ENCODE results near the gene FBLN1.
"Not testable (repeated sequence)": the region's sequence is repeated elsewhere in the genome, so short reads cannot be mapped to it uniquely, and the experiment has no call there.

FBLN1 gene

GRCh38 chr22:45585946-45586540, 83.4 kb downstream of the FBLN1 start:
- DNase-seq (ENCODE audit: low read depth) = no peak

GRCh38 chr22:45586651-45587405, 84.1 kb downstream of the FBLN1 start:
- DNase-seq (ENCODE audit: low read depth) = no peak

DNA sequence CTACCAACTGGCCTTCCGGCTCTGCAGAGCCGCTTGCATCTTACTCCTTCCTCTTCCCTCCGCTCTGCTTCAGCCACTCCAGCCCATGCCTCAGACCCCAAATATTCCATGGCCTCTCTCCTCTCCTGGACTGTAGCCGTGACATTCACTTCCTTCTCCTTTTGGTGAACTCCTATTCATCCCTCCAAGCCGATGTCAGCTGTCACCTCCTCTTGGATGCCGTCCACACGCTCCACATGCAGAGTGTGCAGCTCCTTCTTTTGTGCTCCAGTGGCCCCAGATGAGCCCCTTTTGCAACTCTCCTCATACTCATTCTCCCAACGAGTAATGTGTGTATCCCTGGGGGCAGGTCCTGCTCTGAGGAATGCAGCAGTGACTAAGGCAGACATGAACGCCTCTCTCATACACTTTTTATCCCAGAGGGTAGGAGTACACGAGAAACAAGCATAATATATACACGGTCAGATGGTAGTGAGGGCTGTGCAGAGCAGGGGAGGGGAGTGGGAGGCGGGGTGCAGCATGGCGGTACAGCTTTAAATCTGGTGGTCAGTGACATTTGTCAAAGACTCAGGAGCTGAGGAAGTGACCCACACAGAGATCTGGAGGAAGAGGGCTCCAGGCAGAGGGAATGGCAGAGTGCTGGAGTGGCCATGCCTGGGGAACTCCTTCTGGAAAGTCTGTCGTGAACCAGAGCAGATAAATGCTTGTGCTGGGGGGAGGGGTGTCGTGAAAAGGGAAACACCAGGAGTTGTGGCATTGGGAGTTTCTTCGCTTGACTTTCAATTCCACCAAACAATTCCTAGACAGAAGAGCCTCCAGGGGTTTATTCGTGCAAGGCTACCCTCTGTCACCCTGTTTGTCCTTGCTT, 85.2 kb downstream of the FBLN1 start:
- no peak for DNase-seq (ENCODE audit: low read depth)

DNA sequence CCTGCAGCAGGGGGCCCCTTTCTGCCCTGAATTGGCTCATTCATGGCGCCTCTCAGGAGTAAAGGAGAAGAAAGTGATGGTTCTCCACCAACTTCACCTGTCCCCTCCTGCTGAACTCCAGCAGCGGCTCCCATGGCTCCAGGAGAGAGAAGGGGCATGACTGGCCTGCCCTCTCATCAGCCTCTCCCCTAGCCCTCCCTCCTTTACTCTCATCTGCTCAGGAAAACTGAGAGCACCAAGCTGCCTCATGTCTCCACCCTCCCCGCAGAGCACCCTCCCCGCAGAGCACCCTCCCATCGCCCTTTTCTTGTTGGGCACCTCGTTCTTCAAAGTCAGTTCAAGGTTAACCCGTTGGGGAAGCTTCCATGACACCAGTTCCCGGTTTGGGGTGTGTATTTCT, 86.9 kb downstream of the FBLN1 start:
- no peak for DNase-seq (ENCODE audit: low read depth)

DNA sequence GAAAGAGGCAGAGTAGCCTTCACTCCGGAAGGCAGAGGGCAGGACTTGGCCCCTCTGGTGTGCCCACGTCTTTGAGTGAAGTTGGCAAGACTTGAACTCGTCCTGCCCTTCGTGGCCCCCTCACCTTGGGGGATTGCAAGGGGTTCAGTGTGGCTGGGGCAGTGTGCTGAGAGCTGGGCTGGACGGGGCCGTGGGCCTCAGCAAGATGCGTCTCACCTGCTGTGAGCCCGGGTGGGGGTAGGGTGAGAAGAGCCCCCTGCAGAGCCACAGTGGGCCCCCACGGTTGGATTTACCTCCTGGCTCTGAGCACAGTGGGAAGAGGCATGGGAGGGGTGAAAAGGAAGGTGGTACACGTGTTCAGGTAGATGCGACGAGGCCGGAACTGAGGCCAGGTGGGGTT, 87.6 kb downstream of the FBLN1 start:
- no peak for DNase-seq (ENCODE audit: low read depth)

DNA sequence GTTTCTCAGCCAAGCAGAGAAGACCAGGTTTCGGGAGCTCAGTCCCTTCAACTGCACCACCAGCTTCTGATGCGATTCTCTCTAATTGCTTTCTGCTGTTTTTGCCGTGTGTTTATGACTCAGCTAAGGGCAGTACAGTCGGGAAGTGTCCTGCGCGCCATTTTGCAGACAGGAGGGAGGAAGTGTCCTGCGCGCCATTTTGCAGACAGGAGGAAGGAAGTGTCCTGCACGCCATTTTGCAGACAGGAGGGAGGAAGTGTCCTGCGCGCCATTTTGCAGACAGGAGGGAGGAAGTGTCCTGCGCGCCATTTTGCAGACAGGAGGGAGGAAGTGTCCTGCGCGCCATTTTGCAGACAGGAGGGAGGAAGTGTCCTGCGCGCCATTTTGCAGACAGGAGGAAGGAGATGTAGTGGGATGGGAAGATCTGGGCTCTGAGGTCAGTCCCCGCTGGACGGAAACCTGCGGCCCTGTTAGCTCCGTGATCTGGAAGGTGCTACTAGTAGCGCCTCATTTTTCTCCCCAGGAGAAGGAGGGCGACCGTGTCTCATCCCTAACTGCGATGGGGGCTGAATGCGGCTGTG, 89.0 kb downstream of the FBLN1 start:
- not testable (repeated sequence) for DNase-seq (ENCODE audit: low read depth)

DNA sequence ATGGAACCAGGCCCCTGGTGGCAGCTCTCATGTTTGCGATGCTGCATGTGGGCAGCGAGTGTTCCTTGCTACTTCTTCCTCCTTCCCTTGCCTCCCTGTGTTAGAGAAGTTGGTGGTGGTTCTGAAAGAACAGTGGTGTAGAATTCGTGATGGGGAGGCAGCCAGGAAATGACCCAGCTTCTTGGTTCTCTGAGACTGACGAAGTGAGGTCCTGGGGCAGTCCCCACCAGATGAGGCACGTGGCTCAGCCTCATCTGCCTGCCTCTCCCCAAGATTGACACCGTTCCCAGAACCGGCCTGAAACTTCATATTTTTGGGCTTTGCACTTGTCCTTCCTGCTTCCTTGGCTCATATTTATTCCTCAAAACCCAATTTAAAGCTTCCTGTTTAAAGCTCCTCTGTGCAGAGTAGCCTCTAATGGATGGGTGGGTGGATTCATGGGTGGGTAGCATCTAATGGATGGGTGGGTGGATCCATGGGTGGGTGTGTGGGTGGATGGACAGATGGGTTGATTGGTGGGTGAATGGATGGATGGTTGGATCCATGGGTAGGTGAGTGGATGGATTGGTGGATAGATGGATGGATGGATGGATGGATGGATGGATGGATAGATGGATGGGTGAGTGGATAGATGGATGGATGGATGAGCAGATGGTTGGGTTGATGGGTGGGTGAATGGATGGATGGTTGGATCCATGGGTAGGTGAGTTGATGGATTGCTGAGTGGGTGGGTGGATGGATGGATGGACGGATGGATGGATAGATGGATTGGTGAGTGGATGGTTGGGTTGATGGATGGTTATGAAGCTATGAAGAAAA, 91.6 kb downstream of the FBLN1 start:
- no peak for DNase-seq (ENCODE audit: low read depth)

DNA sequence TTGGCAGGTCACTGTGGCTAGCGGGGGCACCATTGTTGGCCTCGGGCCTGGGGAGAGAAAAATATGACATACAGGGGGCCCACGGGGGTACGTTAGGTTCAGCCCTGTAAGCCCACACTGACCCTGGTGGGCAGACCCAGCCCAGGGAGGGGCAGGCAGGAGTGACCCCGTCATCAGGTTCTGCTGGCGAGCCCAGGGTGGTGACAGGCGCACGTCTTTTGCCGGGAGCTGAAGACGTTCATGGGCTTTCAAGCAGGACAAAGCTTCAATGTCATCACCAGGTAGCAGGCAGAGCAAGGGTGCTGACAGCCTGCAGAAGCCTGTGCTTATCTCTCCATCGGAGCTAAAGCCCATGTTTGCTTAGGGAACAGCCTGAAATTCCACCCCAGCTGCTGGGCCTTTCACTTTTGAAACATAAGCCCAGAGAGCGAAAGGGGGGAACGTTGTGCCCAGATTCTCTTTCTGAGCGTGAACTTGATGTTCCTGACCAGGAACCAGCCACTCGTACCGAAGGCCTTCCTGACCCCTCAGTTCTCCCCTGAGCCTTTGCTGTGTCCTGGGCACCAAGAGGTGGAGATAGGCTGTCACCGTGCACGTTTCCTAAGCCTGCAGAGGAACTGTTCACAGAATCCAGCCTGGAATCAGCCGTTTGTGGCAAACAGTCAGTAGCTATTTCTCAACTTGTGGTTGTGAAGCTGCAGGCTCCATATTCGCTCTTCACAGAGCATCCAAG, 94.9 kb downstream of the FBLN1 start:
- DNase-seq (ENCODE audit: low read depth) = no peak

DNA sequence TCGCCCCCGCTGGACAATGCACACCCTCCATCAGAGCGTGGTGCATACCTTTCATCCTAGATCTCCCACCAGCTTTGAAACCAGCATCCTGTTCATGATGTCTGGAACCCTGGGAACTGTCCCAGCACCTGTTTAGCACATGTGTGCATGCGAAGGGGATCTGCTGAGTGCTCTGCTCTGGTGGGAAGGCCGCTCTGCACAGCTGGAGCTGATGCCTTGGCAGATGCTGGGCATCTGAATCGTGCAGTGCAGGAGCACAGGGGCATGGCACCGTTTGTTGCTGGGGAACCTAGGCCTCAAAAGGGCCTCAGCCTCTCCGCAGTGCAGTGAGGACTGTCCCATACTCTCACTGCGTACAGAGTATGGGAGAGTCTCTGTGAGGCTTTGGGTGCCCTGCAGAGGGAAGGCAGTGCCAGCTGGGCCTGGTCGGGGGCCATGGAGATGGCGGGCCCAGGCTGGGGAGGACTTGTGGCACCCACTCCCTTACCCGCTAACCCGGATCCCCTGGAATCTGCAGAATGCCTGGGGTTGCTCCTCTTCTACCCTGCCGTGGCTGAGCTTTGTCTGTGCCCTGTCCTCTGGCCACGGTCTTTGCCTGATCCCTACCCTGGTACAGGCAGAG, 96.0 kb downstream of the FBLN1 start:
- DNase-seq (ENCODE audit: low read depth) = no peak

DNA sequence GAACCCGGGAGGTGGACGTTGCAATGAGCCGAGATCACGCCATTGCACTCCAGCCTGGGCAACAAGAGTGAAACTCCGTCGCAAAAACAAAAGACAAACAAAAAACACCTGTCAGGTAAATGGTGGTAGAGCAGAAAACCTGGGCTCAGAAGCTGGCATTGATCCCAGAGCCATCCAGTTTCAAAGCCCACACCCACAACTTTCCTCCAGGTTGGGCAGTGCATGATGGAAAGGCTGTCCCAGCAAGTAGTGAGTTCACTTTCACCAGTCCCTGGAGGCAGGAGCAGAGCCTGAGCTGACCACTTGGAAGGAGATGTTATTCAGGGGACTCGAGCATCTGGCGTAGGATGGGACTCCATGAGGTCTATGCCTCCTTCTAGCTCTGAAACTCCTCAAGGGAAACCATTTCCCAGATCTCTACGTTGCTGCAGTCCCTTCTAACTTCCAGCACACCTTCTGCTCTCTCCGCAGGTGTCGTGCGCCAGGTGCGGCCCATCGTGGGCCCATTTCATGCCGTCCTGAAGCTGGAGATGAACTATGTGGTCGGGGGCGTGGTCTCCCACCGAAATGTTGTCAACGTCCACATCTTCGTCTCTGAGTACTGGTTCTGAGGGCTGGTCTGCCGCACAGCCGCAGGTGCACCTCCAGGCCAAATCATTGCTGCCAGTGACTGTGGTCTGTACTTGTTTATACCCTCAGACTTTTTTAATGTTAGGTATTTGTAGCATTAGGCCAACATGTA, 97.3 kb downstream of the FBLN1 start:
- DNase-seq (ENCODE audit: low read depth) = no peak

DNA sequence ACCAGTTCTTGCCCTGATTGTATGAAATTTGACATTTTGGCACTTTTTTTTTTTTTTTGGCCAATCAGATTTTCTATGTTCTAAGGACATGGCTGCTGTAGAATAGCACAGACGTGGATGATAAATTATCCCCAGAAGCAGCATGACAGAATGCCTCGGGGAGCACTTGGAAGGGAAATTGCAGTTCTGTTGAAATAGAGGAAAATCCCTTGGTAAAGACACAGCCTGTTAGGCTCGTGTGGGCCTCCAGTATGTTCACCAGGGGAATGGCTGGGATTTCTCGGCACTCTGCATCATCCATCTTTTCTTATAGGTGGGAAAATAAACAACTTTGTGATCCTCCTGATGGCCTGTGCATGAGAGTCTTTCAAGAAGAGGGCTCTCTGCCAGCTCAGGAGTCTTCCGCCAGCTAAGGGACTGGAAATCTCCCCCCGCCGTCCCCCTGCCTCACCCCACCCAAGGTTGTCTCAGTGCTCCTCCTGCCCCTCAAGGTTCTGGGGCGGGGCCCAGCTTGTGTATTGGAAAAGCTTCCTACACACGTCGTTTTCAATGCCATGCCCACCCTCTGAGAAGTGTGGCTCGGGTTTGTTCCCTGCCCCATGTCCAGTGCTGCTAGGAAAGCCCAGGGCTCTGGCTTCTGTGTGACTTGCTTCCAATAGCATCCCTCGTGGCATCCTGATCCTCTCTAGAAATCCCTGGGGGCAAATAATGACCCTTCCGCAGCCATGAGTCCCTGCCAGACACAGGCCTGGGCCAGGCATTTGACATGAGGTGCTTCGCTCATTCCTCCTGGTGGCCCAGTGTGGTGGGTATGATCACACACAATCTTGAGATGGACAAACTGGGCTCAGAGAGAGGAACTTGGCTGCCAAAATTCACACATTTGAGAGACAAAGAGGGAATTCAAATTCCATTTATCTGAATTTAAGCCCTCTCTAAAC, 98.4 kb downstream of the FBLN1 start:
- DNase-seq (ENCODE audit: low read depth) = no peak

DNA sequence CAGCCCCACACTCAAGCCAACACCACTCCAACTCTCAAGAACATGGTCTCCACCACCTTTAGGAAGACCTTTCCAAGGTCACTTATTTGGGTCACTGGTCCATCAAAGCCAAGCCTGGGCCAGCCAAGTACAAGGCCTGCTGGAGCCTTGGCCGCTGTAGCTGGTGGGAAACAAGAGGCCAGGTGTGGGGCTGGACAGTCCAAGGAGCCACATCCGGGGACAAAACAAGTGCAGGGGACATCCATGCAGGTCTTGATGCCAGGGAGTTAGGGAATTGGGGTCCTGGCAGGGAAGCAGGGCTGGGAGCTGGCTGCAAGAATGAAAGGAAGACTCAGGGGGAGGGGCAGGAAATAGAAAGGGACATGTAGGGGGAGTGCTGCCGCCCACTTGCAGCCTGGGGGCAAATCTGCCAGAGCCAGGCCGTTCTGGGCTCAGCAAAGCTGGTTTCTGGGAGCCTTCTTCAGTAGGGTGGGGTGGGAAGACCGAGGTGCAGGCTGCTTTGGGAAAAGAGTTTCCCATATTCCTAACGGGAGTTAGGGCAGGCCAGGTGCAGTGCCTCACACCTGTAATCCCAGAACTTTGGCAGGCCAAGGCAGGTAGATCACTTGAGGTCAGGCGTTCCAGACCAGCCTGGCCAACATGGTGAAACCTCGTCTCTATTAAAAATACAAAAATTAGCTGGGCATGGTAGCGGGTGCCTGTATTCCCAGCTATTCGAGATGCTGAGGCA, 99.5 kb downstream of the FBLN1 start:
- no peak for DNase-seq (ENCODE audit: low read depth)

GRCh38 chr22:45602824-45603595, 100.3 kb downstream of the FBLN1 start:
- no peak for DNase-seq (ENCODE audit: low read depth)

DNA sequence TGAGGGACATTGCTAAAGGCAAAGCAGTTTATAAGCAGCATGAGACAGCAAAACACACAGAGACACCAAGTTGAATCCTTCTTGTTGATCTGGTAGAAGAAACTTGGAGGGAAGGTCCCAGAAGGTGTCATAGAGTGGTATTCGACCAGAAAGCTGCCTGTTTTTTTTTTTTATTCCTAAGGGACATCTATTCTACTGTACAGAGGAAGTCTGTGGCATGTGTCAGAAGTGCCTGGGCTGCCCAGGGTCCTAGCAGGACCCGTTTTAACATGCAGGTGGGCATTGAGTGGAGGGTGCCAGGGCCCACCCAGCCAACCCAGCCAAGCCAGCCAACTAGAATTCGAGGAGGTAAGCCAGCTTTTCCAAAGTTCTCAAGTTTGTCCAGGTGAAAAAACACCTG, 100.9 kb downstream of the FBLN1 start:
- DNase-seq (ENCODE audit: low read depth) = no peak

- DNase-seq (ENCODE audit: low read depth) = not testable (repeated sequence)
These were observed 105.4 kb downstream of the FBLN1 start for GRCh38 chr22:45608045-45608444.

GRCh38 chr22:45608763-45609180, 106.1 kb downstream of the FBLN1 start:
- DNase-seq (ENCODE audit: low read depth) = peak; percentile 92

DNA sequence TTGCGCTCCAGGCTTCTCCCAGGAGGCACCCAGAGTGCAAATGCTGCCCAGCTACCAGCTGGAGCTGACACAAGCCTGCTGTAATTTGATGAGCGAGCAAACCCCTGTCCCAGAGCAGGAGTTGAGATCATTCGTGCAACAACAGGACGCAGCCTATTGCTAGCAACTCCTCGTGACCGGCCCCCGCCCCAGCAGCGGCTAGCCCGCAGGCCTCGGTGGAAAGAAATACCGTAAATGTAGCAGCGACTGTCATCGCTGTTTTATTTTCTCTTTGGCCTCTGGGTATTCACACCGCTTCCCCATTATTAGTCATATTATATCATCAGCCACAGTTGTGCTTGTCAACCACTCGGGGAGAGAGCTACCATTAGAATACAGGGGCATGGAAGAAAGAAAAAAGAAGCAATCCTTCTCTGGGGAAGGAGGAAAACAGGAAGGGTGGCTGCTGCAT, 109.8 kb downstream of the FBLN1 start:
- DNase-seq (ENCODE audit: low read depth) = no peak
